Measurements from ENCODE around the gene FOXO3.
"Not testable (repeated sequence)": the region's sequence is repeated elsewhere in the genome, so short reads cannot be mapped to it uniquely, and the experiment has no call there.

Gene FOXO3

GRCh38 chr6:108665495-108666196 is 104.9 kb downstream of the FOXO3 start:
- DNase-seq = no peak

DNA sequence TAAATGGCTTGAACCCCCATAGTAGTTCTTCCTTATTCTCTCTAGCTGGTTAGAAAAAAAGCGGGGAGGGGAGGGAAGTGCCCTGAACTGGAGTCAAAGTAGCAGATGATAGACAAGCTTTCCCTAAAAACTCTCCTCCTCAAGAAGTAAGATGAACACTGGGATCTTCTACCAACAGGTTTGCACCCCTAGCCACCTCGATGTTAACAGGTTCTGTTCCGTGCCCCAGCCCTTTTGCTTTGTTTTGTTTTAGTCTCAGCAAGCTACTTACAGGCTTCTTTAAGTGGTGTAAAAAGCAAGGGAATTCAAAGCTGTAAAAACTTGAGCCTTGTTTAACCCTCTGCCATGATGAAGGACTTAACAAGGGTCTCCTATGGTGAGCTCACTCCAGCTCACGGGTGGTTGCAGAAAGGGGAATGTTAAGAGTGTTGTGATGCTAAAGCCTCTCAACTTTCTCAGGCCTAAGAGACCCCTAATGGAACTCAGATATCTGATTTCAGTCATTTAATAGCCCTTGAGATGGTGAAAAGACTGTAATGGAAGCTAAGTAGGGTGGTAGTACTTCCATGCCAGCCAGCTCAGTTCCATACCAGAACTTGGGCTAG is 106.0 kb downstream of the FOXO3 start:
- DNase-seq = no peak

- no peak for DNase-seq
Observed at GRCh38 chr6:108667993-108668392, 107.3 kb downstream of the FOXO3 start.

- no peak for DNase-seq
Observed at GRCh38 chr6:108669673-108670072, 109.0 kb downstream of the FOXO3 start.

- DNase-seq = no peak
Observed at GRCh38 chr6:108671175-108671574, 110.5 kb downstream of the FOXO3 start.

DNA sequence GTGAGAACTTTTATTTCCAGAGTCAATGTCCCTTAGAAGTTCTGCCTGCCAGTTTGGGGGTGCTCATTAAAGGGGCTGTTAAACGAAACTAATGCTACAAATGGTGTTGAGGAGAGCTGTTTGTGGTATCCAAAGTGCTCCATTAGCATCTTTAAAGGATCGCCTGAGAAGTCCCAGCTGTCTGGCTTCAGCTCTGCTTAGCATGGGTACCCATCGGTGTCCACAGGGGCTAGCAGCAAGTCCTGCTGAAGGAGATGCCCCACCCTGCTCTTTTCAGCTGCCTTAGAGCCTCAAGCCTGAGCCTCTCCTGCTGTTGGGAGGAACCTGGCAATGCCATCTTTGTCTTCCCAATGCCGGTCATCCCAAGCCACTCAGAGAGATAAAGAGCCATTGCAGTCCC is 111.1 kb downstream of the FOXO3 start:
- DNase-seq = no peak

- no peak for DNase-seq
Observed at GRCh38 chr6:108672641-108673040, 111.9 kb downstream of the FOXO3 start.

- DNase-seq = no peak
Observed at GRCh38 chr6:108673153-108673552, 112.4 kb downstream of the FOXO3 start.

GRCh38 chr6:108673602-108674001 is 112.9 kb downstream of the FOXO3 start:
- no peak for DNase-seq

DNA sequence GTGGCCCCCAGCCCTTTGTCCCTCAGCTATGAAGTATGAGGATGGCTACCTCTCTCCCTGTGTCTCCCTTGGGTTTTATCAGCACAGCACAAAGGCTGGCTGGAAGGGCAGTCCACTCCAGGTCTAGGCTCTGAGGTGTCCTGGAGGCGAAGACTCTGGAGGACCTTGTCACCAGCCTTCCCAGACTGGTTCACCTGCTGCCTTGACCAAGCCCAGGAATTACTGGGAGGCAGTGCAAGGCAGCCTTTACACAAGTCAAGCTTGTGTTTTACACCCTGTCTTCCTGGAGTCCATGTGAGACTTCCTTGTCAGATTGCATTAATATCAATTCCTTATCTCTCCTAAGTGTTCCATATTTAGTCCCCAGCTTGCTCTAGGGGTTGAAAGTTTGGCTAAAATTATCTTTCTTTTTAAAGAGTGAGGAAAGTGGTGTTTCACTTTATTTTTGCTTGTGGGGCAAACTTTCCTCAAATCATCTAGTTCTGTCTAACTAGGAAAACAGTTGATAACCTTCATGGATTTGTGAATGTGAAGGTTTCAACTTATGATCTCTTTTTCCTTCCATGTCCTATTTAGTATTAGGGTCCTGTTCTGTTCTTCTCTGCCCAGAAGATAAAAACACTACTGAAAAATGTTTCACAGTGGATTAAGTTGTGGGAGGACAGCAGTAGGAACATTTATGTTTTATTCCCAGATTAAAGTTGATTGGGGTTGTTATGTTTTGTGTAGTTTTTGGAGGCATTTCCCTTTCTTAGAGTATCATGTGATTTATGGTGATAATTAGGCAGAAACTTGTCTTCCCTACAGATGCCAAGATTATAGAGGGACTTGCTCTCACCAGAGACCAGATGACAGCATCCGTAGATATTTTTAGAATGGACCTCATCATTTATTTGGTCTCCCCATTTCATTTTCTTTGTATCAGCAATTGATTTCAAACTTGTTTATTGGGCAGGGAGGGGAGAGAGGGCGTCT is 114.8 kb downstream of the FOXO3 start:
- DNase-seq = no peak

DNA sequence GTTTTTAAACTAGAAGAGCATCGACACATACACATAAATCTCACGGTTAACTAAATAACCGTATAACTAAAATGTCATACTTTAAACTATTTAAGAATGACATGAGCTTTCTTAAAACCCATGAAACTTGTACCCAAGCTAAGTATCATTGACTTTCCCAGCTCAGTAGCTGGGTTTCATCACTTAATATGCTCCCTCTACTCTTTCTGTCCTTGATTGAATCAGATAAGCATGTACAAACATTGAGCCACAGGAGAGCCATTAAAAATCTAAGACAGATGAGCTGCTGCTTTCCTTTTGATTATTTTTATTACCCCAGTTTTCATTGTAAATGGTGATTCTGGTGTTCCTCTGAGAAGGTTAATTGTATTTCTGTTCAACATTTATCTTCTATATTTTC is 115.8 kb downstream of the FOXO3 start:
- no peak for DNase-seq

DNA sequence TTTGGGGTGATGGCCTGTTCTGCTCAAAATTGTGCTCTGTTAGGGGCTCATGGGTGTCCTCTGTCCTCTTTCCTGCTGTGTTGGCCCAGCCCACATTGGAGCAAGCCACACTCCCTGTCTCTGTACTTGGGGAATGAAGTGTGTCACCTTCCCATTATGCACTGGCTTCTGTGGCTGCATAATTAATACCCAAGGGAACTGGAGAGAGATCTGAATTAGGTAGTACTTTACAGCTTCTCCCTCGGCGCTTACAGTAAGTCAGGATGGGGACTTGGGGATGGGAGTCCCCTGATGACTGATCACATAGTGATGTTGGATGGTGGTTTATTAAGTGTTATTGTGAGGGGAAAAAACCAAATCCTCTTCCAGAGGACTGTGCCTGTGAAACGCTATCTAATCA is 116.6 kb downstream of the FOXO3 start:
- DNase-seq = no peak

DNA sequence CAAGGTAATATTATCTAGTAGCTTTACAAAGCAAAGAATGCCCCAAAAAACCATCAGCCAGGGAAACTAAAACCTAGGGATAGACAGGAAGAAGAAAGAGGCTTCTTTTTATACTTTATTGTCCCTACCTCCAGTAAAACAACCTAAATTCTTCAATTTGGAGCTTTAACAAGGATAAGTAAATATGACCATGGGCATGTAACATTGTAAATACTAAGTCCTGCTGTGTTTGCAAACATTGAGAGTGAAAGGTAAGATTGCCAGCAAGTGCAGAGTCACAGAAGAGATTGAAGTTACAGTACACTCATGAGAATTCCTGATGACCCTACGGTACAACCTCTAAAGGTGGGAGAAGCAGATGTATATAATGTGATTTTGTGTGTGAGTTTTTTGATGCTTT is 117.2 kb downstream of the FOXO3 start:
- DNase-seq = no peak

DNA sequence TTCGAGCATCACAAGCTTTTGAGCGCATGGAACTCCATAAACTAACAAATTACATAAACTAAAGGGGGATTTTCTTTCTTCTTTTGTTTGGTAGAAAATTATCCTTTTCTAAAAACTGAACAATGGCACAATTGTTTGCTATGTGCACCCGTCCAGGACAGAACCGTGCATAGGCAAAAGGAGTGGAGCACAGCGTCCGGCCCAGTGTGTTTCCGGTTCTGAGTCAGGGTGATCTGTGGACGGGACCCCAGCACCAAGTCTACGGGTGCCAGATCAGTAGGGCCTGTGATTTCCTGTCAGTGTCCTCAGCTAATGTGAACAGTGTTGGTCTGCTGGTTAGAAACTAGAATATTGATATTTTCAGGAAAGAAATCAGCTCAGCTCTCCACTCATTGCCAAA is 119.6 kb downstream of the FOXO3 start:
- not testable (repeated sequence) for DNase-seq

DNA sequence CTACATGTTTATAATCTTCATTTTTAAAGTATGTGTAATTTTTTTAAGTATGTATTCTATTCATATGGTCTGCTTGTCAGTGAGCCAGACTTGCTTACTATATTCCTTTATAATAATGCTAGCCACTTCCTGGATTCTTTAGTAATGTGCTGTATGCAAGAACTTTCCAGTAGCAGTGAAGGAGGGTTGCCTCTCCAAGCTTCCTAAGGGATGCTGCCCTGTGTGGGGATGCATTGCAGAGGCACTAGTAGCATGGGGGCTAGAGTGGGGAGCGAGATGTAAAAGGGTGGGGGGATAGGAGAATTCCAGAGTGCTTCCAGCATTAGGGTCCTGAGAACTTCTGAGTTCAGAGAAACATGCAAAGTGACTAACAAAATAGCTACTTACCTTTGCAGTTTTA is 121.0 kb downstream of the FOXO3 start:
- DNase-seq = not testable (repeated sequence)

- not testable (repeated sequence) for DNase-seq
Observed at GRCh38 chr6:108682383-108683119, 121.8 kb downstream of the FOXO3 start.

- DNase-seq = not testable (repeated sequence)
Observed at GRCh38 chr6:108683976-108684375, 123.3 kb downstream of the FOXO3 start.

GRCh38 chr6:108684771-108685329 is 124.1 kb downstream of the FOXO3 start:
- DNase-seq = no peak

DNA sequence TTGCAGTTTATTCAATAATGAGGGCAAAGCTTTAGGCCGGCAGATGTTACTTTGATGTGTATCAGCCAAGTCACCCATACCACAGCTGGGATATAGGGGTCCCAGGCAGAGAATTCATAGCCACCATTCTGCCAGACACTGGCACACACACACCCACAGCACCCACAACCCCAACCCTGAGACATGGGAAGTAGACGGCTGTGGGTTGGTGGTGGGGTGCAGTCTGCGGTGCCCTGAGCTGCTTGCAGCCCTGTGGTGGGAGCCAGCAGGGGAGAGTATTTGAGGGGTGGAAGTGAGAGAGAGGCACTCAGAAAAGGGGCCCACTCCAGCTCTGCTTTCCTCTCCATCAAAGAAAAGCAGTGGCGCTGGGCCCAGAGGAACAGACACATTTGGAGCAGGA is 125.3 kb downstream of the FOXO3 start:
- DNase-seq = no peak

DNA sequence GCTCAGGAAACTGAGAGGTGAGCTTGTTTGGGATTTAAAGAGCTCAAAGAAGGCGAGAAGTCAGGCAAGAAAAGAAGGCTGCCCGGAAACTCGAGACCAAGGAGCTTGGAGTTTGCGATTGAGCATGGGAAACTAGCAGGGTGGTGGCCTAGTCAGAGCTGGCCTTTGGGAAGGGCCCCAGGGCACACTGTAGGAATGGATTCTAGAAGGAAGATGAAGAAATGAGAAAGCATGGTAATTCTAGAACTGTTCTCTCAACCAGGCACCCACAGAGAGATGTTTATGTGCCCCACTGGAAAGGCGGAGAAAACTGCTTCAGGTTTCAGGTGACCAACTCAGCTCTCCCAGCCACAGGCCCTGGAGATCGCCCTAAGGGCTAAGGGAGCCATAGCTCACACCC is 126.2 kb downstream of the FOXO3 start:
- no peak for DNase-seq

GRCh38 chr6:108687921-108688320 is 127.2 kb downstream of the FOXO3 start:
- no peak for DNase-seq
